HG02973 (cell line): Measurements from ENCODE around the gene TAB2.
"Not testable (repeated sequence)": the region's sequence is repeated elsewhere in the genome, so short reads cannot be mapped to it uniquely, and the experiment has no call there.

ENCODE experiments used
- ATAC-seq: cut with Tn5 transposase; IDR thresholded peaks from one replicate; pipeline ENCODE4 v1.9.1; 2021; ENCODE audit warnings: moderate library complexity; ENCODE audit not compliant: unreplicated experiment

TAB2 gene

GRCh38 chr6:149455031-149455732, 137.7 kb downstream of the TAB2 start:
- no peak for ATAC-seq

- no peak for ATAC-seq
These were observed 139.0 kb downstream of the TAB2 start for GRCh38 chr6:149456311-149457021.

GRCh38 chr6:149457316-149457884, 139.9 kb downstream of the TAB2 start:
- ATAC-seq = no peak

GRCh38 chr6:149458196-149458595, 140.7 kb downstream of the TAB2 start:
- ATAC-seq = no peak

GRCh38 chr6:149458806-149459205, 141.3 kb downstream of the TAB2 start:
- no peak for ATAC-seq

DNA sequence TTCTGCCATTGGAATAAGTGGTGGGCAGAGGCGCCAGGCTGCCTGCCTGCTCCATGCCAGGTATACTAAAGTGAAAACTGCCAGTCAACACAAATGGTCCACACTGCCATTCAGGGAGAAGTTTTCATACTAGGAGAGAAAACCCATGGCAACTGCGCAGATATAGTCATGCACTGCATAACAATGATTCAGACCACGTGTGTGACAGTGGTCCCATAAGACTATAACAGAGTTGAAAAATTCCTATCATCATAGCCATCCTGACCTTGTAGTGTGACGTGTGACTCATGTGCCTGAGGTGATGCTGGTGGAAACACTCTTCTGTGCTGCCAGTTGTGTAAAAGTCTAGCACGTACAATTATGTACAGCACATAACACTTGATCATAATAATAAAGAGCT, 142.2 kb downstream of the TAB2 start:
- no peak for ATAC-seq

- not testable (repeated sequence) for ATAC-seq
These were observed 142.7 kb downstream of the TAB2 start for GRCh38 chr6:149460249-149460648.
